ENCODE measurements around the gene EMC6.

EMC6 gene

GRCh38 chr17:3695723-3696411, 27.3 kb downstream of the EMC6 start, which contains the start of gene P2RX5:
Gene P2RX5, minus strand, starts transcription at chr17:3696155. Its CDS starts 150 bp downstream, at chr17:3696005.
- no peak for TF ChIP-seq CTCF (IDR thresholded peaks at IDR 0.05; ENCODE audit: low read depth, low read length, poor library complexity, severe bottlenecking)
- no peak for TF ChIP-seq EZH2phosphoT487 (IDR thresholded peaks at IDR 0.05; ENCODE audit: borderline replicate concordance, low read length)
- Histone ChIP-seq H3K4me3 (ENCODE audit: low read length) (peak within 1 kb of the TSS; percentile 92), H3K27ac (ENCODE audit: low read depth, low read length) (peak within 1 kb of the TSS; percentile 82), H4K20me1 (ENCODE audit: control insufficient read depth, insufficient read depth, low read depth, low read length) (peaks cover 5% of the 10 kb centered on the region; the same call in 1 of the 2 replicates), H3K36me3 (ENCODE audit: control insufficient read depth, low read length) (peaks cover 33% of the 10 kb centered on the region), H3K4me2 (ENCODE audit: low read length) (peak within 1 kb of the TSS; percentile 85), H3K4me1 (ENCODE audit: control insufficient read depth, low read length) (peaks cover 40% of the 10 kb centered on the region), H3K9me3 (ENCODE audit: control insufficient read depth, insufficient read depth, low read length) (peaks cover 5% of the 10 kb centered on the region), H3K27me3 (ENCODE audit: control insufficient read depth, low read length) (no peaks in the 10 kb centered on the region), H3F3A (ENCODE audit: control insufficient read depth, insufficient read depth) (no peaks in the 10 kb centered on the region), H3K9me2 (replicated peaks; ENCODE audit: control insufficient read depth, low read length) (no peaks in the 10 kb centered on the region), H3K79me2 (ENCODE audit: control insufficient read depth, low read length) (peaks cover 51% of the 10 kb centered on the region)

GRCh38 chr17:3697103-3697476, 28.5 kb downstream of the EMC6 start:
- H3K4me2 ChIP-seq (ENCODE audit: low read length) = peak overlapping the region; percentile 85; the same call in 1 of the 2 replicates

GRCh38 chr17:3698139-3698538, 29.5 kb downstream of the EMC6 start:
- H3K36me3 ChIP-seq (ENCODE audit: control insufficient read depth, low read length) = peaks cover 18% of the 10 kb centered on the region
- no peak overlapping the region for H3K27ac ChIP-seq (ENCODE audit: low read depth, low read length)
- peaks cover 28% of the 10 kb centered on the region for H3K79me2 ChIP-seq (ENCODE audit: control insufficient read depth, low read length)
- H3K9me3 ChIP-seq (ENCODE audit: control insufficient read depth, insufficient read depth, low read length) = peaks cover 5% of the 10 kb centered on the region
- H3K27me3 ChIP-seq (ENCODE audit: control insufficient read depth, low read length) = no peaks in the 10 kb centered on the region
- H3K9me2 ChIP-seq (replicated peaks; ENCODE audit: control insufficient read depth, low read length) = no peaks in the 10 kb centered on the region
- no peaks in the 10 kb centered on the region for H4K20me1 ChIP-seq (ENCODE audit: control insufficient read depth, insufficient read depth, low read depth, low read length)
- H3K4me1 ChIP-seq (ENCODE audit: control insufficient read depth, low read length) = peaks cover 19% of the 10 kb centered on the region
- TF ChIP-seq CTCF (IDR thresholded peaks at IDR 0.05; ENCODE audit: low read depth, low read length, poor library complexity, severe bottlenecking) (no peak), EZH2phosphoT487 (IDR thresholded peaks at IDR 0.05; ENCODE audit: borderline replicate concordance, low read length) (no peak)
- H3F3A ChIP-seq (ENCODE audit: control insufficient read depth, insufficient read depth) = no peaks in the 10 kb centered on the region
- no peak overlapping the region for H3K4me3 ChIP-seq (ENCODE audit: low read length)
- H3K4me2 ChIP-seq (ENCODE audit: low read length) = no peak overlapping the region

More at GRCh38 chr17:3697103-3697476, 28.5 kb downstream of the EMC6 start:
- Histone ChIP-seq H3K4me3 (ENCODE audit: low read length) (no peak overlapping the region; the same call in 1 of the 2 replicates), H3K27me3 (ENCODE audit: control insufficient read depth, low read length) (no peaks in the 10 kb centered on the region), H3K9me2 (replicated peaks; ENCODE audit: control insufficient read depth, low read length) (no peaks in the 10 kb centered on the region), H3K9me3 (ENCODE audit: control insufficient read depth, insufficient read depth, low read length) (peaks cover 5% of the 10 kb centered on the region), H3F3A (ENCODE audit: control insufficient read depth, insufficient read depth) (no peaks in the 10 kb centered on the region), H3K4me1 (ENCODE audit: control insufficient read depth, low read length) (peaks cover 29% of the 10 kb centered on the region), H3K79me2 (ENCODE audit: control insufficient read depth, low read length) (peaks cover 39% of the 10 kb centered on the region), H3K36me3 (ENCODE audit: control insufficient read depth, low read length) (peaks cover 24% of the 10 kb centered on the region), H4K20me1 (ENCODE audit: control insufficient read depth, insufficient read depth, low read depth, low read length) (peaks cover 5% of the 10 kb centered on the region; the same call in 1 of the 2 replicates), H3K27ac (ENCODE audit: low read depth, low read length) (no peak overlapping the region)
- TF ChIP-seq CTCF (IDR thresholded peaks at IDR 0.05; ENCODE audit: low read depth, low read length, poor library complexity, severe bottlenecking) (no peak), EZH2phosphoT487 (IDR thresholded peaks at IDR 0.05; ENCODE audit: borderline replicate concordance, low read length) (no peak)

Data from DOHH2 (cell line).